ENCODE results near the gene MTX3. TPM values are rescaled to one million over a fixed set of nuclear protein-coding genes. Genes with fewer than 3 reads are reported as not detected.

MTX3 gene
- total RNA-seq, 1 experiment from 2014 or later: 34.9 TPM

- POLR2A ChIA-PET: no interaction called here
- no peak for TF ChIP-seq YY1 (IDR thresholded peaks at IDR 0.05; ENCODE audit: extremely low read depth, insufficient replicate concordance, low read depth, low read length)
- no peak for TF ChIP-seq SP1 (IDR thresholded peaks at IDR 0.05; ENCODE audit: low read depth)
- TF ChIP-seq TCF7L2 (IDR thresholded peaks at IDR 0.05; ENCODE audit: borderline replicate concordance, extremely low read depth, insufficient read depth, insufficient read length): no peak
- no peak for TF ChIP-seq ELF1 (IDR thresholded peaks at IDR 0.05; ENCODE audit: borderline replicate concordance, low read depth)
- TF ChIP-seq RAD21 (IDR thresholded peaks at IDR 0.05; ENCODE audit: low read depth): no peak
- no peak for TF ChIP-seq SIN3A (IDR thresholded peaks at IDR 0.05; ENCODE audit: low read depth)
- no peak for TF ChIP-seq JUND (IDR thresholded peaks at IDR 0.05)
- no peak for TF ChIP-seq POLR2A (IDR thresholded peaks at IDR 0.05; ENCODE audit: borderline replicate concordance, extremely low read depth, insufficient read depth, insufficient read length)
- TF ChIP-seq CTCF (IDR thresholded peaks at IDR 0.05 in 2 of 3, conservative IDR thresholded peaks at IDR 0.05 in 1 of 3; ENCODE audit: borderline replicate concordance in 1 of 3, insufficient read depth in 1 of 3, low read depth in 2 of 3, low read length in 2 of 3): no peak
- TF ChIP-seq POLR2AphosphoS5 (IDR thresholded peaks at IDR 0.05; ENCODE audit: low read depth, low read length): no peak
- no peak for TF ChIP-seq CEBPB (IDR thresholded peaks at IDR 0.05; ENCODE audit: low read depth)
- TF ChIP-seq EZH2 (IDR thresholded peaks at IDR 0.05): no peak
- TF ChIP-seq EGR1 (IDR thresholded peaks at IDR 0.05; ENCODE audit: low read depth): no peak
- TF ChIP-seq ZBTB33 (IDR thresholded peaks at IDR 0.05; ENCODE audit: extremely low read depth, insufficient replicate concordance, low read length): no peak
- TF ChIP-seq ZNF274 (IDR thresholded peaks at IDR 0.05; ENCODE audit: low read depth, low read length): no peak
- no peak for TF ChIP-seq SRF (IDR thresholded peaks at IDR 0.05; ENCODE audit: low read depth)
- TF ChIP-seq, protein P1, sequence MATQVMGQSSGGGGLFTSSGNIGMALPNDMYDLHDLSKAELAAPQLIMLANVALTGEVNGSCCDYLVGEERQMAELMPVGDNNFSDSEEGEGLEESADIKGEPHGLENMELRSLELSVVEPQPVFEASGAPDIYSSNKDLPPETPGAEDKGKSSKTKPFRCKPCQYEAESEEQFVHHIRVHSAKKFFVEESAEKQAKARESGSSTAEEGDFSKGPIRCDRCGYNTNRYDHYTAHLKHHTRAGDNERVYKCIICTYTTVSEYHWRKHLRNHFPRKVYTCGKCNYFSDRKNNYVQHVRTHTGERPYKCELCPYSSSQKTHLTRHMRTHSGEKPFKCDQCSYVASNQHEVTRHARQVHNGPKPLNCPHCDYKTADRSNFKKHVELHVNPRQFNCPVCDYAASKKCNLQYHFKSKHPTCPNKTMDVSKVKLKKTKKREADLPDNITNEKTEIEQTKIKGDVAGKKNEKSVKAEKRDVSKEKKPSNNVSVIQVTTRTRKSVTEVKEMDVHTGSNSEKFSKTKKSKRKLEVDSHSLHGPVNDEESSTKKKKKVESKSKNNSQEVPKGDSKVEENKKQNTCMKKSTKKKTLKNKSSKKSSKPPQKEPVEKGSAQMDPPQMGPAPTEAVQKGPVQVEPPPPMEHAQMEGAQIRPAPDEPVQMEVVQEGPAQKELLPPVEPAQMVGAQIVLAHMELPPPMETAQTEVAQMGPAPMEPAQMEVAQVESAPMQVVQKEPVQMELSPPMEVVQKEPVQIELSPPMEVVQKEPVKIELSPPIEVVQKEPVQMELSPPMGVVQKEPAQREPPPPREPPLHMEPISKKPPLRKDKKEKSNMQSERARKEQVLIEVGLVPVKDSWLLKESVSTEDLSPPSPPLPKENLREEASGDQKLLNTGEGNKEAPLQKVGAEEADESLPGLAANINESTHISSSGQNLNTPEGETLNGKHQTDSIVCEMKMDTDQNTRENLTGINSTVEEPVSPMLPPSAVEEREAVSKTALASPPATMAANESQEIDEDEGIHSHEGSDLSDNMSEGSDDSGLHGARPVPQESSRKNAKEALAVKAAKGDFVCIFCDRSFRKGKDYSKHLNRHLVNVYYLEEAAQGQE (IDR thresholded peaks at IDR 0.05; ENCODE audit: low read depth): no peak
- TF ChIP-seq CBX3 (IDR thresholded peaks at IDR 0.05; ENCODE audit: low read depth): no peak
- no peak for TF ChIP-seq MAX (IDR thresholded peaks at IDR 0.05)
- no peak for TF ChIP-seq FOSL1 (IDR thresholded peaks at IDR 0.05; ENCODE audit: low read depth)
- H3K27ac ChIP-seq (ENCODE audit: low read depth, low read length): no peak overlapping the region
- peaks cover 17% of the 10 kb centered on the region for H3K79me2 ChIP-seq (ENCODE audit: insufficient read depth, low read length)
- intact Hi-C loops (cut with micrococcal nuclease): no loop called here
- DNase-seq (ENCODE audit: low read depth, low spot score) (no peak), ATAC-seq (no peak)
- H3K4me3 ChIP-seq (replicated peaks in 1 of 2; ENCODE audit: low read depth in 1 of 2, low read length in 2 of 2): no peak overlapping the region
- RAD21 ChIA-PET (ENCODE audit: low non-redundant PET in 1 of 2, low total read pairs in 2 of 2, uncharacterized antibody in 2 of 2, unreplicated experiment in 2 of 2): no interaction called here
- H3K27me3 ChIP-seq (ENCODE audit: insufficient read depth, low read length): no peaks in the 10 kb centered on the region
- H3K4me1 ChIP-seq (ENCODE audit: control insufficient read depth in 1 of 2, insufficient read depth in 2 of 2, low read length in 2 of 2): peaks cover 6% of the 10 kb centered on the region in 2 experiments; a peak in 2 of 4 replicates
- H4K20me1 ChIP-seq (ENCODE audit: insufficient read depth): no peaks in the 10 kb centered on the region
- no peak overlapping the region for H3K9ac ChIP-seq (ENCODE audit: low read length)
- peaks cover 18 to 38% of the 10 kb centered on the region in 2 experiments for H3K36me3 ChIP-seq (ENCODE audit: control insufficient read depth in 1 of 2, insufficient read depth in 2 of 2, low read length in 2 of 2)
- no peaks in the 10 kb centered on the region for H3K9me2 ChIP-seq (ENCODE audit: insufficient read depth)
- H2AFZ ChIP-seq (ENCODE audit: low read depth, low read length, poor library complexity, severe bottlenecking): no peak overlapping the region
- H3K4me2 ChIP-seq (ENCODE audit: low read length): no peak overlapping the region
- CTCF ChIA-PET: no interaction called here
- BruUV-seq (replicated peaks): no TSS peak
- H3K9me3 ChIP-seq (ENCODE audit: control insufficient read depth in 1 of 2, insufficient read depth in 1 of 2, low read depth in 1 of 2, low read length in 2 of 2): no peaks in the 10 kb centered on the region
Observed at GRCh38 chr5:79986260-79986659, 4.8 kb downstream of the MTX3 start.

All from HCT116 (cell line).